ENCODE measurements around the gene NCR3LG1. TPM values are rescaled to one million over a fixed set of nuclear protein-coding genes. Genes with fewer than 3 reads are reported as not detected.

The NCR3LG1 gene
- total and polyA plus RNA-seq, 4 donors = 0.18 to 0.75 (median 0.38) TPM

- Histone ChIP-seq H3K4me1 (ENCODE audit: control insufficient read depth in 4 of 4, insufficient read depth in 4 of 4, low read length in 3 of 4) (peaks cover 0 to 3% (median 1%) of the 10 kb centered on the region in 4 donors), H3K4me3 (ENCODE audit: low read depth in 1 of 3, low read length in 3 of 3) (peak within 1 kb of the TSS in 2 of 3 donors; percentile 53 to 73), H3K27ac (ENCODE audit: low read depth in 1 of 2, low read length in 2 of 2) (peak within 1 kb of the TSS in 1 of 2 donors; percentile 29), H3K36me3 (ENCODE audit: control insufficient read depth in 4 of 4, insufficient read depth in 3 of 4, low read depth in 1 of 4, low read length in 3 of 4) (no peaks in the 10 kb centered on the region), H3K9ac (ENCODE audit: low read depth in 1 of 2, low read length in 2 of 2) (no peak within 1 kb of the TSS), H3K9me3 (ENCODE audit: control insufficient read depth in 4 of 4, low read length in 3 of 4) (no peaks in the 10 kb centered on the region), H3K27me3 (ENCODE audit: control insufficient read depth in 4 of 4, insufficient read depth in 4 of 4, low read length in 3 of 4) (no peaks in the 10 kb centered on the region)
- DNase-seq (ENCODE audit: low spot score) = no peak
- WGBS = 5% methylated on average over 53 of the region's 53 CpGs
- TF ChIP-seq HNF4A (conservative IDR thresholded peaks at IDR 0.05) = no peak
- no peak for TF ChIP-seq GABPA (IDR thresholded peaks at IDR 0.05 in 1 of 2, conservative IDR thresholded peaks at IDR 0.05 in 1 of 2)
- no peak for TF ChIP-seq TAF1 (conservative IDR thresholded peaks at IDR 0.05)
- no peak for TF ChIP-seq CTCF (IDR thresholded peaks at IDR 0.05; ENCODE audit: low read depth, low read length, missing input control)
- no peak for TF ChIP-seq ZBTB33 (IDR thresholded peaks at IDR 0.05)
- TF ChIP-seq ATF3 (IDR thresholded peaks at IDR 0.05) = no peak
- no peak for TF ChIP-seq HNF4G (IDR thresholded peaks at IDR 0.05)
- no peak for TF ChIP-seq MAX (IDR thresholded peaks at IDR 0.05)
- TF ChIP-seq REST (IDR thresholded peaks at IDR 0.05) = no peak
Measured at GRCh38 chr11:17388609-17389210, 37.1 kb downstream of the NCR3LG1 start, which contains the start of gene KCNJ11. Gene KCNJ11, minus strand, starts transcription at chr11:17388659. Its CDS starts 568 bp downstream, at chr11:17388091.

GRCh38 chr11:17389211-17389956 lies 37.8 kb downstream of the NCR3LG1 start:
- H3K4me3 ChIP-seq (ENCODE audit: low read depth in 1 of 3, low read length in 3 of 3) = peak overlapping the region in 2 of 3 donors; percentile 53 to 73
- H3K9me3 ChIP-seq (ENCODE audit: control insufficient read depth in 4 of 4, low read length in 3 of 4) = no peaks in the 10 kb centered on the region
- no peak overlapping the region for H3K9ac ChIP-seq (ENCODE audit: low read depth in 1 of 2, low read length in 2 of 2)
- no peaks in the 10 kb centered on the region for H3K27me3 ChIP-seq (ENCODE audit: control insufficient read depth in 4 of 4, insufficient read depth in 4 of 4, low read length in 3 of 4)
- H3K4me1 ChIP-seq (ENCODE audit: control insufficient read depth in 4 of 4, insufficient read depth in 4 of 4, low read length in 3 of 4) = peaks cover 0 to 3% (median 1%) of the 10 kb centered on the region in 4 donors
- peak; percentile 76 for DNase-seq (ENCODE audit: low spot score)
- peak overlapping the region in 1 of 2 donors; percentile 29 for H3K27ac ChIP-seq (ENCODE audit: low read depth in 1 of 2, low read length in 2 of 2)
- WGBS = 3% methylated on average over 55 of the region's 55 CpGs
- no peaks in the 10 kb centered on the region for H3K36me3 ChIP-seq (ENCODE audit: control insufficient read depth in 4 of 4, insufficient read depth in 3 of 4, low read depth in 1 of 4, low read length in 3 of 4)
- TF ChIP-seq RXRA (IDR thresholded peaks at IDR 0.05) (peak in 1 of 2 donors; percentile 20), CTCF (IDR thresholded peaks at IDR 0.05; ENCODE audit: low read depth, low read length, missing input control) (peak; percentile 55), ATF3 (IDR thresholded peaks at IDR 0.05) (no peak), SP1 (IDR thresholded peaks at IDR 0.05) (peak; percentile 50), TAF1 (conservative IDR thresholded peaks at IDR 0.05) (no peak), YY1 (IDR thresholded peaks at IDR 0.05) (no peak), EGR1 (IDR thresholded peaks at IDR 0.05; ENCODE audit: low read depth in 2 of 2) (no peak), REST (IDR thresholded peaks at IDR 0.05) (no peak)
